GM12878 (cell line): ENCODE measurements around the gene TNNC2. TPM values are rescaled to one million over a fixed set of nuclear protein-coding genes. Genes with fewer than 3 reads are reported as not detected.

Experiments used
- ATAC-seq: fragments of 200-7000 bp; cut with Tn5 transposase; 3 replicates; pipeline ENCODE4 v1.9.1; 2020; ENCODE audit warnings: mild to moderate bottlenecking, moderate library complexity
- BruUV-seq: library from RNA; stranded (reverse); fragments of 400-500 nt; replicated peaks from 2 replicates; lab custom pipeline; 2021; lab: Mats Ljungman, UMichigan
- CTCF ChIA-PET: fragments of 300-600 bp; sonication (Branson Sonifier 250); formaldehyde crosslinking; extraction: SDS; loops from one replicate; lab custom pipeline; 2021; ENCODE audit warnings: inconsistent platforms; lab: Yijun Ruan, JAX
- POLR2A ChIA-PET: fragments of 350-600 bp; formaldehyde crosslinking; extraction: SDS; loops from one replicate; lab custom pipeline; 2021; ENCODE audit warnings: inconsistent platforms; lab: Charles Lee
- RAD21 ChIA-PET: fragments of 300-600 bp; sonication (Branson Sonifier 250); formaldehyde crosslinking; loops from one replicate; lab custom pipeline; 2023; ENCODE audit warnings: antibody characterized with exemption; ENCODE audit not compliant: unreplicated experiment; lab: Charles Lee
- SMC1A ChIA-PET: fragments of 300-600 bp; sonication (Branson Sonifier 250); formaldehyde crosslinking; loops from one replicate; lab custom pipeline; 2023; ENCODE audit not compliant: unreplicated experiment, uncharacterized antibody; lab: Charles Lee
- DNase-seq: peaks from one replicate; pipeline ENCODE4 v3.0.0-alpha.2; 2011; ENCODE audit warnings: low read depth, low spot score
- FAIRE-seq: peaks from 3 replicates; lab custom pipeline; 2011; peaks lifted over from hg19 to GRCh38; lab: Jason Lieb, UNC
- H2AFZ ChIP-seq: 2 replicates; pipeline ENCODE4 v1.6.0; 2011; ENCODE audit warnings: low read depth, low read length, control low read depth; ENCODE audit not compliant: control insufficient read depth
- H3K27ac ChIP-seq: 2 replicates; pipeline ENCODE4 v1.5.1; 2011; ENCODE audit warnings: control low read depth; ENCODE audit not compliant: control insufficient read depth, insufficient read depth
- H3K27me3 ChIP-seq, 2 experiments: replicated peaks in 1 of 2; 2 replicates each; pipeline versions ENCODE4 v1.6.0 to v1.6.1; 2011; ENCODE audit warnings: low read length in 1 of 2; ENCODE audit not compliant: control insufficient read depth in 2 of 2, insufficient read depth in 2 of 2
- H3K36me3 ChIP-seq, 2 experiments: 2 replicates each; pipeline ENCODE4 v1.5.1; 2011; ENCODE audit warnings: low read length in 1 of 2; ENCODE audit not compliant: control insufficient read depth in 2 of 2, insufficient read depth in 2 of 2
- H3K4me1 ChIP-seq: 2 replicates; pipeline ENCODE4 v1.6.1; 2011; ENCODE audit warnings: mild to moderate bottlenecking, low read length, moderate library complexity, mixed read lengths; ENCODE audit not compliant: control insufficient read depth, insufficient read depth
- H3K4me2 ChIP-seq: 2 replicates; pipeline ENCODE4 v1.6.0; 2011; ENCODE audit warnings: control low read depth; ENCODE audit not compliant: control insufficient read depth, insufficient read depth
- H3K4me3 ChIP-seq: fragments of 200-600 bp; sonication (generic); 2 replicates; pipeline ENCODE4 v1.5.1; 2016
- H3K79me2 ChIP-seq: 2 replicates; pipeline ENCODE4 v1.6.0; 2011; ENCODE audit warnings: low read length; ENCODE audit not compliant: control insufficient read depth, insufficient read depth
- H3K9ac ChIP-seq: 2 replicates; pipeline ENCODE4 v1.8.0; 2011; ENCODE audit warnings: low read length, control low read depth, mixed read lengths; ENCODE audit not compliant: control insufficient read depth, insufficient read depth
- H3K9me3 ChIP-seq: replicated peaks from 3 replicates; pipeline ENCODE4 v1.5.1; 2011; ENCODE audit warnings: mild to moderate bottlenecking, low read length; ENCODE audit not compliant: control insufficient read depth, insufficient read depth
- H4K20me1 ChIP-seq: 2 replicates; pipeline ENCODE4 v1.6.0; 2011; ENCODE audit not compliant: control insufficient read depth, insufficient read depth
- ASH2L ChIP-seq: fragments of 300-600, 200-600 bp; sonication (generic); IDR thresholded peaks from 2 replicates; pipeline ENCODE4 v1.6.1; 2017; ENCODE audit warnings: low read depth, mild to moderate bottlenecking, borderline replicate concordance
- BCL3 ChIP-seq: IDR thresholded peaks from 2 replicates; pipeline ENCODE4 v1.6.1; 2011; ENCODE audit warnings: borderline replicate concordance, low read depth, mild to moderate bottlenecking, moderate library complexity, low read length; ENCODE audit not compliant: insufficient read depth, poor library complexity, severe bottlenecking
- BHLHE40 ChIP-seq, 2 experiments: fragments of 450-650 bp in 1 of 2; IDR thresholded peaks; 2 replicates each; pipeline ENCODE4 v1.6.1; 2011 to 2017; ENCODE audit warnings: low read depth in 2 of 2, borderline replicate concordance in 1 of 2, improper control_type of control experiment in 1 of 2, low read length in 1 of 2, mild to moderate bottlenecking in 1 of 2
- CTCF ChIP-seq, 3 experiments: IDR thresholded peaks in 2 of 3; conservative IDR thresholded peaks in 1 of 3; 2 replicates each; pipeline ENCODE4 v1.5.1; 2011; ENCODE audit warnings: low read depth in 3 of 3, low read length in 3 of 3, mild to moderate bottlenecking in 3 of 3, control low read depth in 2 of 3, moderate library complexity in 2 of 3, inconsistent platforms in 1 of 3, mixed read lengths in 1 of 3; ENCODE audit not compliant: control insufficient read depth in 2 of 3, insufficient read depth in 1 of 3; ENCODE audit errors: extremely low read depth in 1 of 3
- IKZF1 ChIP-seq: fragments of 450-650 bp; conservative IDR thresholded peaks from 2 replicates; pipeline ENCODE4 v1.6.1; 2017; ENCODE audit warnings: antibody characterized with exemption, mild to moderate bottlenecking
- MEF2A ChIP-seq: IDR thresholded peaks from 2 replicates; pipeline ENCODE4 v1.6.1; 2011; ENCODE audit warnings: low read depth, mild to moderate bottlenecking, low read length, moderate library complexity; ENCODE audit not compliant: insufficient read depth
- MTA2 ChIP-seq: fragments of 450-650 bp; IDR thresholded peaks from 2 replicates; pipeline ENCODE4 v1.6.1; 2016; ENCODE audit warnings: low read depth, mild to moderate bottlenecking, moderate library complexity
- NR2C2 ChIP-seq: IDR thresholded peaks from 2 replicates; pipeline ENCODE4 v1.6.1; 2011; ENCODE audit warnings: borderline replicate concordance, low read depth; ENCODE audit not compliant: control insufficient read depth, insufficient read length
- SMC3 ChIP-seq: IDR thresholded peaks from 2 replicates; pipeline ENCODE4 v1.6.1; 2011; ENCODE audit warnings: low read length, improper control_type of control experiment, borderline replicate concordance
- SUZ12 ChIP-seq: fragments of 200-600 bp; sonication (generic); IDR thresholded peaks from one replicate; pipeline ENCODE4 v1.6.1; 2018; ENCODE audit warnings: antibody characterized with exemption, mild to moderate bottlenecking; ENCODE audit not compliant: unreplicated experiment
- USF1 ChIP-seq: IDR thresholded peaks from 2 replicates; pipeline ENCODE4 v1.6.1; 2011; ENCODE audit warnings: borderline replicate concordance, low read depth, mild to moderate bottlenecking, moderate library complexity, mixed read lengths, low read length; ENCODE audit not compliant: insufficient read depth; ENCODE audit errors: extremely low read length
- WRNIP1 ChIP-seq: IDR thresholded peaks from 2 replicates; pipeline ENCODE4 v1.6.1; 2011; ENCODE audit warnings: low read depth, low read length, improper control_type of control experiment, borderline replicate concordance
- ZNF217 ChIP-seq: fragments of 450-650 bp; IDR thresholded peaks from 2 replicates; pipeline ENCODE4 v1.6.1; 2017; ENCODE audit warnings: antibody characterized with exemption, mild to moderate bottlenecking
- ZNF24 ChIP-seq: fragments of 450-650 bp; IDR thresholded peaks from 2 replicates; pipeline ENCODE4 v1.6.1; 2017; ENCODE audit warnings: antibody characterized with exemption, mild to moderate bottlenecking
- ZNF384 ChIP-seq: IDR thresholded peaks from 2 replicates; pipeline ENCODE4 v1.6.1; 2012; ENCODE audit warnings: low read depth, mild to moderate bottlenecking, low read length, improper control_type of control experiment, borderline replicate concordance
- WGBS: methylation state at CpG from one replicate; pipeline ENCODE4 v1.1.6; 2016; ENCODE audit warnings: low lambda C conversion rate; ENCODE audit not compliant: insufficient replicate concordance, insufficient coverage; ENCODE audit errors: missing lambda C conversion rate; 5-methylcytosine and 5-hydroxymethylcytosine counted together
- in situ Hi-C: fragments of 300-500 bp; cut with MboI; formaldehyde crosslinking; loops from 9 replicates; pipeline ENCODE4 v1.14.3; 2018; ENCODE audit warnings: mixed read lengths
- intact Hi-C: fragments of 100-400 bp; cut with micrococcal nuclease; formaldehyde crosslinking; loops from one replicate; pipeline ENCODE4 v1.14.2; 2022; ENCODE audit not compliant: unreplicated experiment
- polyA plus RNA-seq, 11 experiments: library from polyadenylated mRNA; depleted of rRNA in 4 of 11; unstranded in 6 of 11; stranded (reverse) in 5 of 11; fragments of >200 nt; fragmentation: Nextera tagmentation in 4 of 11; fragmentation: Illumina TruSeq in 1 of 11; extraction: Ambion mirVana in 4 of 11; extraction: Trizol in 1 of 11; gene quantifications; 1 replicate in 1 of 11; 2 replicates in 10 of 11; pipeline versions ENCODE4 v1.2.1 to v1.2.3, GENCODE V29; 2011 to 2016; ENCODE audit warnings: inconsistent platforms in 2 of 11, missing spikeins in 2 of 11, low read depth in 1 of 11
- total RNA-seq, 4 experiments: library from RNA; depleted of rRNA in 3 of 4; stranded (reverse); fragments of >200 nt in 3 of 4; fragmentation: Illumina TruSeq in 1 of 4; extraction: Trizol in 1 of 4; gene quantifications; 2 replicates each; pipeline versions ENCODE4 v1.2.1 to v1.2.3, GENCODE V29; 2013 to 2021

TNNC2 gene
- total and polyA plus RNA-seq, 10 of the 15 experiments (the other 5 are each of a cell fraction or from before 2014, with no cell fraction given): 0.37 TPM; not detected in 9

GRCh38 chr20:45823949-45824835, 2.9 kb downstream of the TNNC2 start:
- Histone ChIP-seq H3K9me3 (no peaks in the 10 kb centered on the region), H3K36me3 (no peaks in the 10 kb centered on the region), H3K79me2 (no peaks in the 10 kb centered on the region), H3K4me1 (peaks cover 5% of the 10 kb centered on the region; the same call in 1 of the 2 replicates)
- 35% methylated on average over 53 of the region's 57 CpGs for WGBS
- TF ChIP-seq SUZ12: no peak
- TF ChIP-seq MTA2: no peak
- TF ChIP-seq ASH2L: no peak
- no peak for TF ChIP-seq ZNF217
- TF ChIP-seq USF1: peak; percentile 27
- no peak for TF ChIP-seq BCL3
- TF ChIP-seq BHLHE40 (IDR thresholded peaks at IDR 0.05; ENCODE audit: borderline replicate concordance in 1 of 2, low read depth in 2 of 2, low read length in 1 of 2): peak in 1 of 2 experiments; percentile 52; a peak in 2 of 4 replicates
- TF ChIP-seq SMC3: peak; percentile 47; the same call in 1 of the 2 replicates
- no peak for TF ChIP-seq NR2C2
- TF ChIP-seq ZNF24: no peak
- peak; percentile 28 to 54 (median 51); a peak in 4 of 6 replicates for TF ChIP-seq CTCF (IDR thresholded peaks at IDR 0.05 in 2 of 3, conservative IDR thresholded peaks at IDR 0.05 in 1 of 3; ENCODE audit: control insufficient read depth in 2 of 3, extremely low read depth in 1 of 3, insufficient read depth in 1 of 3, low read depth in 3 of 3, low read length in 3 of 3)
- no peak for TF ChIP-seq MEF2A
- no peak for TF ChIP-seq WRNIP1
- no peak for TF ChIP-seq ZNF384
- TF ChIP-seq IKZF1: peak; percentile 37; the same call in 1 of the 2 replicates
- TF ChIP-seq, all 136 proteins: peak for 5
- ATAC-seq (peak; percentile 85), DNase-seq (no peak), FAIRE-seq (no peak)
- ChIA-PET CTCF (interaction anchor here (0.7 to 3.0 kb wide), 13 partner anchors 11 to 163 kb away, joined by 3 to 12 read pairs (median 5); partner anchors contain the start of gene UBE2C), SMC1A (interaction anchor here (1.0 kb wide), 1 partner anchor 141 kb away, joined by 6 read pairs; no protein-coding TSS in a partner anchor), RAD21 (interaction anchor here (0.6 to 1.7 kb wide), 7 partner anchors 11 to 147 kb away, joined by 3 to 6 read pairs (median 3); no protein-coding TSS in a partner anchor), POLR2A (interaction anchor here (0.6 to 0.9 kb wide), 2 partner anchors 56 to 112 kb away, joined by 3 to 4 read pairs; no protein-coding TSS in a partner anchor)
- H4K20me1 ChIP-seq: no peaks in the 10 kb centered on the region
- H3K9ac ChIP-seq: no peak overlapping the region
- H2AFZ ChIP-seq: peak overlapping the region; percentile 58
- H3K4me2 ChIP-seq: peak overlapping the region; percentile 56
- in situ Hi-C loops: loop anchor here (25.0 kb wide), 1 partner anchor 538 kb away; no protein-coding TSS in a partner anchor
- no peak overlapping the region for H3K4me3 ChIP-seq
- no TSS peak for BruUV-seq
- intact Hi-C loops: no loop called here
- H3K27me3 ChIP-seq: no peaks in the 10 kb centered on the region; a peak in 2 of 4 replicates
- no peak overlapping the region for H3K27ac ChIP-seq
